GM18498 (cell line): ENCODE data around the gene AHI1.

ENCODE experiments used
- ATAC-seq: cut with Tn5 transposase; IDR thresholded peaks from one replicate; pipeline ENCODE4 v1.9.1; 2021; ENCODE audit warnings: mild to moderate bottlenecking, moderate library complexity; ENCODE audit not compliant: unreplicated experiment

The AHI1 gene

GRCh38 chr6:135243871-135244796 lies 253.4 kb downstream of the AHI1 start:
- ATAC-seq = no peak

- ATAC-seq = no peak
Observed at GRCh38 chr6:135240711-135241110, 256.8 kb downstream of the AHI1 start.

- ATAC-seq = no peak
Observed at GRCh38 chr6:135236732-135237131, 260.8 kb downstream of the AHI1 start.

- no peak for ATAC-seq
Observed at GRCh38 chr6:135236319-135236718, 261.2 kb downstream of the AHI1 start.

GRCh38 chr6:135235716-135236115 lies 261.8 kb downstream of the AHI1 start:
- no peak for ATAC-seq

GRCh38 chr6:135234492-135234780 lies 263.1 kb downstream of the AHI1 start:
- no peak for ATAC-seq

GRCh38 chr6:135233686-135234491 lies 263.7 kb downstream of the AHI1 start:
- peak; percentile 56 for ATAC-seq
